Spleen (tissue), 11 donors: ENCODE measurements around the gene DNAH12. TPM values are rescaled to one million over a fixed set of nuclear protein-coding genes. Genes with fewer than 3 reads are reported as not detected.

ENCODE experiments used
- DNase-seq: peaks from one replicate; pipeline ENCODE4 v3.0.0-alpha.2; 2020
- H3K27ac ChIP-seq, 8 donors: fragments of 200-600 bp; sonication (generic) in 7 of 8; 1 replicate in 4 of 8; 2 replicates in 4 of 8; pipeline versions ENCODE4 v1.5.0 to v1.8.0; 2016 to 2021; ENCODE audit warnings: inconsistent platforms in 4 of 8, mild to moderate bottlenecking in 4 of 8, moderate library complexity in 1 of 8
- H3K27me3 ChIP-seq, 7 donors: fragments of 200-600 bp; sonication (generic) in 6 of 7; replicated peaks in 1 of 7; 1 replicate in 4 of 7; 2 replicates in 3 of 7; pipeline versions ENCODE4 v1.5.0 to v1.8.0; 2016 to 2021; ENCODE audit warnings: inconsistent platforms in 3 of 7, mild to moderate bottlenecking in 1 of 7
- H3K36me3 ChIP-seq, 6 donors: fragments of 200-600 bp; sonication (generic) in 5 of 6; 1 replicate in 4 of 6; 2 replicates in 2 of 6; pipeline versions ENCODE4 v1.5.0 to v1.8.0; 2016 to 2021; ENCODE audit warnings: inconsistent platforms in 2 of 6
- H3K4me1 ChIP-seq, 6 donors: fragments of 200-600 bp; sonication (generic) in 5 of 6; 1 replicate in 3 of 6; 2 replicates in 3 of 6; pipeline versions ENCODE4 v1.5.0 to v1.8.0; 2016 to 2021; ENCODE audit warnings: inconsistent platforms in 3 of 6
- H3K4me3 ChIP-seq, 8 donors: fragments of 200-600 bp; sonication (generic) in 7 of 8; 1 replicate in 4 of 8; 2 replicates in 4 of 8; pipeline versions ENCODE4 v1.5.0 to v1.8.0; 2016 to 2021; ENCODE audit warnings: inconsistent platforms in 4 of 8, mild to moderate bottlenecking in 4 of 8, moderate library complexity in 2 of 8
- H3K9me3 ChIP-seq, 8 donors: fragments of 200-600 bp; sonication (generic) in 7 of 8; 1 replicate in 4 of 8; 2 replicates in 4 of 8; pipeline versions ENCODE4 v1.5.0 to v1.8.0; 2016 to 2021; ENCODE audit warnings: inconsistent platforms in 4 of 8
- CTCF ChIP-seq, 11 experiments: fragments of 200-600 bp in 7 of 11; fragments of 450-650 bp in 4 of 11; sonication (generic) in 4 of 11; IDR thresholded peaks in 8 of 11; conservative IDR thresholded peaks in 3 of 11; 1 replicate in 7 of 11; 2 replicates in 4 of 11; pipeline versions ENCODE4 v1.4.0 to v1.8.0; 2016 to 2021; ENCODE audit warnings: antibody characterized with exemption in 11 of 11, inconsistent platforms in 4 of 11, mild to moderate bottlenecking in 1 of 11
- POLR2A ChIP-seq, 3 donors: fragments of 450-650 bp; IDR thresholded peaks; one replicate each; pipeline ENCODE4 v1.5.1; 2017; ENCODE audit warnings: antibody characterized with exemption in 3 of 3, mild to moderate bottlenecking in 1 of 3
- POLR2AphosphoS5 ChIP-seq, 3 donors: sonication (generic); formaldehyde crosslinking; IDR thresholded peaks; one replicate each; pipeline ENCODE4 v1.5.1; 2017; ENCODE audit warnings: antibody characterized with exemption in 3 of 3
- WGBS, 5 donors: extraction: QIAGEN DNeasy Blood & Tissue Kit in 3 of 5; methylation state at CpG; one replicate each; pipeline versions ENCODE4 v1.1.5 to v1.1.7; 2013 to 2018; 5-methylcytosine and 5-hydroxymethylcytosine counted together
- intact Hi-C: fragments of 100-400 bp; cut with DNase I; formaldehyde crosslinking; loops from one replicate; pipeline ENCODE4 v1.15.0; 2023; ENCODE audit warnings: low total_unique reads
- polyA plus RNA-seq, 3 donors: library from polyadenylated mRNA; stranded (reverse); fragments of 200-250 nt; gene quantifications; one replicate each; pipeline ENCODE4 v1.2.1, GENCODE V29; 2013
- total RNA-seq, 7 donors: library from RNA; depleted of rRNA in 3 of 7; stranded (reverse); fragments of >200 nt in 3 of 7; fragmentation: NEBNext Ultra II Directional in 4 of 7; extraction: Animal tissue kit (Norgen Biotek cat#: 25700) in 4 of 7; gene quantifications; one replicate each; pipeline versions ENCODE4 v1.1.0 to v1.2.1, GENCODE V29; 2016 to 2021
- donor health status: healthy with polysubstance abuse.
- donor health status: DM: no; HTN: no; CAD: no; lungs with moderate emphysema.
- donor health status: DM: no; HTN: no; CAD: no.
- donor health status: Bipolar disorder and iron deficiency.
- donor health status: healthy.
- donor health status: DM: no; HTN: no; CAD: no.
- donor health status: DM: yes; HTN: yes; CAD: no.

The DNAH12 gene
- total and polyA plus RNA-seq, 10 donors, result 0.09 to 0.39 (median 0.20) TPM; not detected in 2

GRCh38 chr3:57278237-57278636 lies 265.9 kb downstream of the DNAH12 start:
- 95 to 100% (median 100%) methylated on average over 1 of the region's 1 CpG for WGBS, 5 donors
- H3K27ac ChIP-seq, result no peak overlapping the region
- peaks cover 0 to 12% (median 2%) of the 10 kb centered on the region in 8 donors for H3K9me3 ChIP-seq
- no peaks in the 10 kb centered on the region for H3K4me1 ChIP-seq
- TF ChIP-seq POLR2AphosphoS5 (IDR thresholded peaks at IDR 0.05), result no peak
- no peak for TF ChIP-seq CTCF (IDR thresholded peaks at IDR 0.05 in 8 of 11, conservative IDR thresholded peaks at IDR 0.05 in 3 of 11)
- TF ChIP-seq POLR2A (IDR thresholded peaks at IDR 0.05), result no peak
- H3K36me3 ChIP-seq, result peaks cover 0 to 32% (median 8%) of the 10 kb centered on the region in 6 donors
- no peak for DNase-seq
- intact Hi-C loops, result no loop called here
- H3K4me3 ChIP-seq, result no peak overlapping the region
- no peaks in the 10 kb centered on the region for H3K27me3 ChIP-seq

GRCh38 chr3:57275393-57275792 lies 268.8 kb downstream of the DNAH12 start:
- Histone ChIP-seq H3K27me3 (no peaks in the 10 kb centered on the region), H3K27ac (no peak overlapping the region), H3K4me1 (no peaks in the 10 kb centered on the region), H3K9me3 (peaks cover 0 to 12% (median 2%) of the 10 kb centered on the region in 8 donors), H3K36me3 (peaks cover 0 to 61% (median 15%) of the 10 kb centered on the region in 6 donors), H3K4me3 (no peak overlapping the region)
- intact Hi-C loops, result no loop called here
- TF ChIP-seq POLR2AphosphoS5 (IDR thresholded peaks at IDR 0.05) (no peak), CTCF (IDR thresholded peaks at IDR 0.05 in 8 of 11, conservative IDR thresholded peaks at IDR 0.05 in 3 of 11) (no peak), POLR2A (IDR thresholded peaks at IDR 0.05) (no peak)
- WGBS, 5 donors, result 94 to 100% (median 98%) methylated on average over 2 of the region's 2 CpGs
- DNase-seq, result no peak

DNA sequence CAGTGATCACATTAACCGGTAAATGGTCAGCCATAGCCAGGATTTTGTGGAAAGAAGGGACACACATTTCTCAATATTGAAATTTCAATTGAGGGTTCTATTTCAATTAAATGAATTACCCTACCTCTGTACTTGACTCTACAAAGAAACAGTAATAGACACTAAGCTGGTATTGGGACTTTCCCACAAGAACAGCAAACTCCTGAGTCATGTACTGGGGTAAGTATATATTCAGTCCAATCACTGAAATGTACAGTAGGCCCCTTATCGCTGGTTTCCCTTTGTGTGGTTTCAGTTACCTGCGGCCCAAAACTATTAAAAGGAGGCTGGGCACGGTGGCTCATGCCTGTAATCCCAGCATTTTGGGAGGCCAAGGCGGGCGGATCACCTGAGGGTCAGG lies 269.3 kb downstream of the DNAH12 start:
- WGBS, 5 donors, result 95 to 99% (median 98%) methylated on average over 6 of the region's 6 CpGs
- no peaks in the 10 kb centered on the region for H3K27me3 ChIP-seq
- intact Hi-C loops, result no loop called here
- no peak for DNase-seq
- H3K36me3 ChIP-seq, result peaks cover 0 to 66% (median 19%) of the 10 kb centered on the region in 6 donors
- H3K4me3 ChIP-seq, result no peak overlapping the region
- no peaks in the 10 kb centered on the region for H3K4me1 ChIP-seq
- no peak overlapping the region for H3K27ac ChIP-seq
- TF ChIP-seq POLR2A (IDR thresholded peaks at IDR 0.05), result no peak
- no peak for TF ChIP-seq POLR2AphosphoS5 (IDR thresholded peaks at IDR 0.05)
- TF ChIP-seq CTCF (IDR thresholded peaks at IDR 0.05 in 8 of 11, conservative IDR thresholded peaks at IDR 0.05 in 3 of 11), result no peak
- H3K9me3 ChIP-seq, result peaks cover 0 to 7% (median 2%) of the 10 kb centered on the region in 8 donors

DNA sequence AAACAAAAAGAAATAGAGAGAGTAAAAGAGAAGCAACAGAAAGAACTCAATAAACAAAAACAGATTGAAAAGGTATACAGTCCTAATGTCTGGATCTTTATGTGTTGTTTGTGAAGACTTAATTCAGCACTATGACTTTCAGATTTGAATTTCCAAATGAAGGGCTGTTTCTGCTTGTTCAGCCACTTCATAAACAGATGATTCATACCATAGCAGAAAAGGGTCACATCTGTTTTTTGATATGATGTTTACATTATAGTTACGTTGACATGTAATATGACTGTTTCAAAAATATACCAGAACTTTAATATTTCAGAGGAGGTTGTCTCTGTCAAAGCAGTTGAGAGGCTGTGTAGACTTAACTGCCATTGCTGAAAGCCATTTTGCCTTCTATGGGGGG lies 275.7 kb downstream of the DNAH12 start:
- DNase-seq, result no peak
- intact Hi-C loops, result no loop called here
- Histone ChIP-seq H3K4me3 (no peak overlapping the region), H3K4me1 (no peaks in the 10 kb centered on the region), H3K9me3 (peaks cover 0 to 7% (median 0%) of the 10 kb centered on the region in 8 donors), H3K36me3 (peaks cover 6 to 100% (median 69%) of the 10 kb centered on the region in 6 donors), H3K27me3 (no peaks in the 10 kb centered on the region), H3K27ac (no peak overlapping the region)
- WGBS, 5 donors, result 88 to 100% (median 97%) methylated on average over 1 of the region's 1 CpG
- TF ChIP-seq POLR2A (IDR thresholded peaks at IDR 0.05) (no peak), CTCF (IDR thresholded peaks at IDR 0.05 in 8 of 11, conservative IDR thresholded peaks at IDR 0.05 in 3 of 11) (no peak), POLR2AphosphoS5 (IDR thresholded peaks at IDR 0.05) (no peak)
